ENCODE data around the gene BPIFB2.

DNA sequence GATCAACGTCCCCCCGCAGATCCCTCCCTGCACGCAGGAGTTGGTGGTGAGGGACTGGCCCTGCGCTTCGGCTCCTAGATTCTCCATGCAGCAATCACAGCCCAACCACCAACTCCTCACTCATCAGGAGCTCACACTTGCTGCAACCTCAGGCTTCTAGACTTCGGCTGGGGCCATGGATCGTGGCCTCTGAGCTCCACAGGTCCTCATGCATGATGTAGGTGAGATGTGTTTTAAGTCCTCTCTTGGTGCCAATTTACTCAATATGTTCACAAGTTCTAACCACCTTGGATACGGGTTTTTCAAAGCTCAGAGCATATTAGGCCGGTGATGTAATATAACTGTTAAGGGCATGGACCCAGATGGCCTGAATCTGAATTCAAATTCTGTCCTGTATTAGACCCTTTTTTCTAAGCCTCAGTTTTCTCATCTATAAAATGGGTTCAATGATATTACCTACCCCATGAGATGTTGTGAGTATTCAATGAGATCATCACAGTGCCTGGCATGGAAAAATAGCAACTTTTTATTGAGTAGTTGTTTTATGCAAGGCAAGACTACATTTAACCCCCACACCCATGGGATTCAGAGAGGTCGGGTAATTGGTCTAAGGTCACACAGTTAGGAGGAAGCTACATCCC is 34.3 kb upstream of the BPIFB2 start:
- TF ChIP-seq RAD21 (IDR thresholded peaks at IDR 0.05; ENCODE audit: low read length) (no peak), RCOR1 (IDR thresholded peaks at IDR 0.05; ENCODE audit: low read length) (no peak), POLR2AphosphoS5 (IDR thresholded peaks at IDR 0.05; ENCODE audit: low read depth, low read length) (no peak), MXI1 (IDR thresholded peaks at IDR 0.05; ENCODE audit: low read depth, low read length) (no peak), SIN3A (IDR thresholded peaks at IDR 0.05; ENCODE audit: borderline replicate concordance, low read depth, low read length) (no peak), SMC3 (IDR thresholded peaks at IDR 0.05; ENCODE audit: low read depth, low read length) (no peak), FOXM1 (IDR thresholded peaks at IDR 0.05; ENCODE audit: low read depth) (no peak), EP300 (IDR thresholded peaks at IDR 0.05; ENCODE audit: borderline replicate concordance in 1 of 2, low read depth in 1 of 2, low read length in 1 of 2) (no peak), YY1 (IDR thresholded peaks at IDR 0.05; ENCODE audit: low read depth) (no peak)
- TF ChIP-seq, protein P1, sequence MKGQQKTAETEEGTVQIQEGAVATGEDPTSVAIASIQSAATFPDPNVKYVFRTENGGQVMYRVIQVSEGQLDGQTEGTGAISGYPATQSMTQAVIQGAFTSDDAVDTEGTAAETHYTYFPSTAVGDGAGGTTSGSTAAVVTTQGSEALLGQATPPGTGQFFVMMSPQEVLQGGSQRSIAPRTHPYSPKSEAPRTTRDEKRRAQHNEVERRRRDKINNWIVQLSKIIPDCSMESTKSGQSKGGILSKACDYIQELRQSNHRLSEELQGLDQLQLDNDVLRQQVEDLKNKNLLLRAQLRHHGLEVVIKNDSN (IDR thresholded peaks at IDR 0.05; ENCODE audit: borderline replicate concordance, low read depth) = no peak
- TF ChIP-seq, protein P2, sequence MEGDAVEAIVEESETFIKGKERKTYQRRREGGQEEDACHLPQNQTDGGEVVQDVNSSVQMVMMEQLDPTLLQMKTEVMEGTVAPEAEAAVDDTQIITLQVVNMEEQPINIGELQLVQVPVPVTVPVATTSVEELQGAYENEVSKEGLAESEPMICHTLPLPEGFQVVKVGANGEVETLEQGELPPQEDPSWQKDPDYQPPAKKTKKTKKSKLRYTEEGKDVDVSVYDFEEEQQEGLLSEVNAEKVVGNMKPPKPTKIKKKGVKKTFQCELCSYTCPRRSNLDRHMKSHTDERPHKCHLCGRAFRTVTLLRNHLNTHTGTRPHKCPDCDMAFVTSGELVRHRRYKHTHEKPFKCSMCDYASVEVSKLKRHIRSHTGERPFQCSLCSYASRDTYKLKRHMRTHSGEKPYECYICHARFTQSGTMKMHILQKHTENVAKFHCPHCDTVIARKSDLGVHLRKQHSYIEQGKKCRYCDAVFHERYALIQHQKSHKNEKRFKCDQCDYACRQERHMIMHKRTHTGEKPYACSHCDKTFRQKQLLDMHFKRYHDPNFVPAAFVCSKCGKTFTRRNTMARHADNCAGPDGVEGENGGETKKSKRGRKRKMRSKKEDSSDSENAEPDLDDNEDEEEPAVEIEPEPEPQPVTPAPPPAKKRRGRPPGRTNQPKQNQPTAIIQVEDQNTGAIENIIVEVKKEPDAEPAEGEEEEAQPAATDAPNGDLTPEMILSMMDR (IDR thresholded peaks at IDR 0.05) = no peak
- TF ChIP-seq, protein P3, sequence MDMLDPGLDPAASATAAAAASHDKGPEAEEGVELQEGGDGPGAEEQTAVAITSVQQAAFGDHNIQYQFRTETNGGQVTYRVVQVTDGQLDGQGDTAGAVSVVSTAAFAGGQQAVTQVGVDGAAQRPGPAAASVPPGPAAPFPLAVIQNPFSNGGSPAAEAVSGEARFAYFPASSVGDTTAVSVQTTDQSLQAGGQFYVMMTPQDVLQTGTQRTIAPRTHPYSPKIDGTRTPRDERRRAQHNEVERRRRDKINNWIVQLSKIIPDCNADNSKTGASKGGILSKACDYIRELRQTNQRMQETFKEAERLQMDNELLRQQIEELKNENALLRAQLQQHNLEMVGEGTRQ (IDR thresholded peaks at IDR 0.05; ENCODE audit: borderline replicate concordance, low read depth, low read length) = no peak
- TF ChIP-seq, protein P4, sequence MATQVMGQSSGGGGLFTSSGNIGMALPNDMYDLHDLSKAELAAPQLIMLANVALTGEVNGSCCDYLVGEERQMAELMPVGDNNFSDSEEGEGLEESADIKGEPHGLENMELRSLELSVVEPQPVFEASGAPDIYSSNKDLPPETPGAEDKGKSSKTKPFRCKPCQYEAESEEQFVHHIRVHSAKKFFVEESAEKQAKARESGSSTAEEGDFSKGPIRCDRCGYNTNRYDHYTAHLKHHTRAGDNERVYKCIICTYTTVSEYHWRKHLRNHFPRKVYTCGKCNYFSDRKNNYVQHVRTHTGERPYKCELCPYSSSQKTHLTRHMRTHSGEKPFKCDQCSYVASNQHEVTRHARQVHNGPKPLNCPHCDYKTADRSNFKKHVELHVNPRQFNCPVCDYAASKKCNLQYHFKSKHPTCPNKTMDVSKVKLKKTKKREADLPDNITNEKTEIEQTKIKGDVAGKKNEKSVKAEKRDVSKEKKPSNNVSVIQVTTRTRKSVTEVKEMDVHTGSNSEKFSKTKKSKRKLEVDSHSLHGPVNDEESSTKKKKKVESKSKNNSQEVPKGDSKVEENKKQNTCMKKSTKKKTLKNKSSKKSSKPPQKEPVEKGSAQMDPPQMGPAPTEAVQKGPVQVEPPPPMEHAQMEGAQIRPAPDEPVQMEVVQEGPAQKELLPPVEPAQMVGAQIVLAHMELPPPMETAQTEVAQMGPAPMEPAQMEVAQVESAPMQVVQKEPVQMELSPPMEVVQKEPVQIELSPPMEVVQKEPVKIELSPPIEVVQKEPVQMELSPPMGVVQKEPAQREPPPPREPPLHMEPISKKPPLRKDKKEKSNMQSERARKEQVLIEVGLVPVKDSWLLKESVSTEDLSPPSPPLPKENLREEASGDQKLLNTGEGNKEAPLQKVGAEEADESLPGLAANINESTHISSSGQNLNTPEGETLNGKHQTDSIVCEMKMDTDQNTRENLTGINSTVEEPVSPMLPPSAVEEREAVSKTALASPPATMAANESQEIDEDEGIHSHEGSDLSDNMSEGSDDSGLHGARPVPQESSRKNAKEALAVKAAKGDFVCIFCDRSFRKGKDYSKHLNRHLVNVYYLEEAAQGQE (IDR thresholded peaks at IDR 0.05; ENCODE audit: low read depth, low read length) = no peak
- TF ChIP-seq, protein P5, sequence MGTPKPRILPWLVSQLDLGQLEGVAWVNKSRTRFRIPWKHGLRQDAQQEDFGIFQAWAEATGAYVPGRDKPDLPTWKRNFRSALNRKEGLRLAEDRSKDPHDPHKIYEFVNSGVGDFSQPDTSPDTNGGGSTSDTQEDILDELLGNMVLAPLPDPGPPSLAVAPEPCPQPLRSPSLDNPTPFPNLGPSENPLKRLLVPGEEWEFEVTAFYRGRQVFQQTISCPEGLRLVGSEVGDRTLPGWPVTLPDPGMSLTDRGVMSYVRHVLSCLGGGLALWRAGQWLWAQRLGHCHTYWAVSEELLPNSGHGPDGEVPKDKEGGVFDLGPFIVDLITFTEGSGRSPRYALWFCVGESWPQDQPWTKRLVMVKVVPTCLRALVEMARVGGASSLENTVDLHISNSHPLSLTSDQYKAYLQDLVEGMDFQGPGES (IDR thresholded peaks at IDR 0.05; ENCODE audit: low read depth, low read length) = no peak

All from SK-N-SH (cell line).